Lung (tissue), 12 donors: ENCODE data around the gene WNK1. TPM values are rescaled to one million over a fixed set of nuclear protein-coding genes. Genes with fewer than 3 reads are reported as not detected.

Source experiments
- ATAC-seq: fragments of 200-7000 bp; cut with Tn5 transposase; one replicate; pipeline ENCODE4 v1.9.1; 2020; ENCODE audit warnings: moderate number of reproducible peaks; ENCODE audit not compliant: insufficient read depth, low FRiP score
- DNase-seq, 3 donors: peaks; one replicate each; pipeline ENCODE4 v3.0.0-alpha.2; 2013 to 2017
- H3K27ac ChIP-seq, 2 donors: one replicate each; pipeline ENCODE4 v1.5.1; 2013; ENCODE audit warnings: mild to moderate bottlenecking in 2 of 2, moderate library complexity in 2 of 2, control low read depth in 1 of 2, inconsistent platforms in 1 of 2, low read depth in 1 of 2, low read length in 1 of 2
- H3K27me3 ChIP-seq, 3 donors: one replicate each; pipeline ENCODE4 v1.5.1; 2013; ENCODE audit warnings: low read length in 2 of 3; ENCODE audit not compliant: control insufficient read depth in 3 of 3, insufficient read depth in 3 of 3
- H3K36me3 ChIP-seq, 4 donors: one replicate each; pipeline ENCODE4 v1.5.1; 2013; ENCODE audit warnings: low read length in 4 of 4, mild to moderate bottlenecking in 1 of 4, moderate library complexity in 1 of 4; ENCODE audit not compliant: control insufficient read depth in 4 of 4, insufficient read depth in 4 of 4
- H3K4me1 ChIP-seq, 5 donors: one replicate each; pipeline ENCODE4 v1.5.1; 2013; ENCODE audit warnings: low read length in 5 of 5, mild to moderate bottlenecking in 2 of 5, moderate library complexity in 1 of 5; ENCODE audit not compliant: control insufficient read depth in 5 of 5, insufficient read depth in 5 of 5
- H3K4me3 ChIP-seq: one replicate; pipeline ENCODE4 v1.5.1; 2013; ENCODE audit warnings: mild to moderate bottlenecking, control low read depth, moderate library complexity
- H3K9ac ChIP-seq, 2 donors: one replicate each; pipeline ENCODE4 v1.5.1; 2013; ENCODE audit warnings: low read length in 2 of 2, control low read depth in 1 of 2; ENCODE audit not compliant: insufficient read depth in 1 of 2
- H3K9me3 ChIP-seq, 4 donors: one replicate each; pipeline ENCODE4 v1.5.1; 2013; ENCODE audit warnings: low read length in 3 of 4, mild to moderate bottlenecking in 1 of 4, moderate library complexity in 1 of 4; ENCODE audit not compliant: control insufficient read depth in 4 of 4, insufficient read depth in 3 of 4
- WGBS, 2 donors: extraction: QIAGEN DNeasy Blood & Tissue Kit; methylation state at CpG; one replicate each; pipeline ENCODE4 v1.1.7; 2013; 5-methylcytosine and 5-hydroxymethylcytosine counted together
- polyA plus RNA-seq, 2 donors: library from polyadenylated mRNA; stranded (reverse); fragments of 200-250 nt; gene quantifications; one replicate each; pipeline ENCODE4 v1.2.1, GENCODE V29; 2013
- total RNA-seq, 2 donors: library from RNA; depleted of rRNA in 1 of 2; stranded (reverse); fragments of >200 nt in 1 of 2; gene quantifications; one replicate each; pipeline ENCODE4 v1.2.1, GENCODE V29; 2014 to 2021
- TF ChIP-seq, protein P1 (sequence below): IDR thresholded peaks from 2 replicates; pipeline ENCODE4 v1.5.1; 2012; ENCODE audit warnings: mild to moderate bottlenecking; ENCODE audit errors: control extremely low read depth, extremely low read depth
- donor health status: control.
- donor health status: control.
- donor health status: Bipolar disorder and iron deficiency.
- donor health status: healthy.
- donor health status: DM: yes; HTN: yes; CAD: no.

WNK1 gene
- total and polyA plus RNA-seq, 4 donors = 23.1 to 269 (median 128) TPM

DNA sequence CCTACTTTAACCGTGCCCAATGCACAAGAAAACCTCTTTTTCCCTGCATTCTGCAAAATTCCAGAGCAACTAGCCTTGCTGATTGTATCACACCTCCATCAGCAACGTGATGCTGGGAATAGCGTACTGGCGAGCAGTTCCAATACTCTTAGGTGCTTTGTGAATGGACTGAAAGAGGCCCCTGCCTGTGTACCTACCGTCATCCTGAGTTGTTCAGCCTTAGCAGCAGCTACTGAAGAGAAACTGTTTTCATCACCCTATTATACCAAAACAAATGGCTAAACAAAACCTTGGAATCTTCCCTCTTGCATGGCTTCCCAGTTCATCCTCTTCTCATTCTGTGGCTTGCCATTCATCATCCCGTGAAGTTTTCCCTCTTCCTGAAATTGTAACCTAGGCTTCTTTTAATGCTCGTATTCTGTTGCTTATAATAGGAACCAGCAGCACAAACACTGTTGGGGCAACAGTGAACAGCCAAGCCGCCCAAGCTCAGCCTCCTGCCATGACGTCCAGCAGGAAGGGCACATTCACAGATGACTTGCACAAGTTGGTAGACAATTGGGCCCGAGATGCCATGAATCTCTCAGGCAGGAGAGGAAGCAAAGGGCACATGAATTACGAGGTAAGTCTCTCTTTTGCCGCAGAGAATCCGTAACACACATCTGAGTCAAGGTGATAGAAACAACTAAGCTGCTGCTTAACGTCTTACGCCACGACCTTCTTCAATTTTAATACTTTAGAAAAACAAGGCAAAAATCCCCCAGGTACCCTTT lies 155.2 kb downstream of the WNK1 start:
- no peak overlapping the region for H3K4me3 ChIP-seq
- WGBS, 2 donors = 64 to 73% methylated on average over 16 of the region's 16 CpGs
- no peaks in the 10 kb centered on the region for H3K27me3 ChIP-seq
- no peak for DNase-seq
- no peak overlapping the region for H3K9ac ChIP-seq
- no peaks in the 10 kb centered on the region for H3K9me3 ChIP-seq
- no peak overlapping the region for H3K27ac ChIP-seq
- H3K36me3 ChIP-seq = peaks cover 25 to 52% (median 43%) of the 10 kb centered on the region in 4 donors
- no peak for ATAC-seq
- TF ChIP-seq, protein P1, sequence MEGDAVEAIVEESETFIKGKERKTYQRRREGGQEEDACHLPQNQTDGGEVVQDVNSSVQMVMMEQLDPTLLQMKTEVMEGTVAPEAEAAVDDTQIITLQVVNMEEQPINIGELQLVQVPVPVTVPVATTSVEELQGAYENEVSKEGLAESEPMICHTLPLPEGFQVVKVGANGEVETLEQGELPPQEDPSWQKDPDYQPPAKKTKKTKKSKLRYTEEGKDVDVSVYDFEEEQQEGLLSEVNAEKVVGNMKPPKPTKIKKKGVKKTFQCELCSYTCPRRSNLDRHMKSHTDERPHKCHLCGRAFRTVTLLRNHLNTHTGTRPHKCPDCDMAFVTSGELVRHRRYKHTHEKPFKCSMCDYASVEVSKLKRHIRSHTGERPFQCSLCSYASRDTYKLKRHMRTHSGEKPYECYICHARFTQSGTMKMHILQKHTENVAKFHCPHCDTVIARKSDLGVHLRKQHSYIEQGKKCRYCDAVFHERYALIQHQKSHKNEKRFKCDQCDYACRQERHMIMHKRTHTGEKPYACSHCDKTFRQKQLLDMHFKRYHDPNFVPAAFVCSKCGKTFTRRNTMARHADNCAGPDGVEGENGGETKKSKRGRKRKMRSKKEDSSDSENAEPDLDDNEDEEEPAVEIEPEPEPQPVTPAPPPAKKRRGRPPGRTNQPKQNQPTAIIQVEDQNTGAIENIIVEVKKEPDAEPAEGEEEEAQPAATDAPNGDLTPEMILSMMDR = no peak
- H3K4me1 ChIP-seq = peaks cover 0 to 12% (median 3%) of the 10 kb centered on the region in 5 donors

DNA sequence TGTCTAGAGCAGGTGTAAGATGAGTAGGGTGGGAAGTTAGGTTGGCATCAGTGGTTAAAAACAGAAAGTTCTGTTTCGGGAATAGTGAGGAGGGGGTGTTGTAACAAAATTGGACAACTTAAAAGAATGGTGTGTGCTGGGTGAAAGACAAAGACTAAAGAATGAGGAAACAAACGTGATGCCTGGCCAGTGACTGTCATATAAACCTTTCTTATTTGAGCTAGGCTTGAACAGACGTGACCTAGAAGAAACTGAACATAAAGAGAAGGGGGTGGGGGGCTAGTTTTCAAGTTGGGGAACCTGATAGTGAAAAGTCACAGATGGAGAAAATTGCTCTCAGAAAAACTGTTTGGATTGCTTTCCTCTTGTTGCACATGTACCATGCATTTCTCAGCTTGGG lies 157.5 kb downstream of the WNK1 start:
- DNase-seq = no peak
- Histone ChIP-seq H3K27ac (no peak overlapping the region), H3K36me3 (peaks cover 30 to 61% (median 44%) of the 10 kb centered on the region in 4 donors), H3K4me3 (no peak overlapping the region), H3K27me3 (no peaks in the 10 kb centered on the region), H3K4me1 (peaks cover 0 to 12% (median 0%) of the 10 kb centered on the region in 5 donors), H3K9me3 (no peaks in the 10 kb centered on the region), H3K9ac (no peak overlapping the region)
- WGBS, 2 donors = 62 to 70% methylated on average over 3 of the region's 3 CpGs
- no peak for ATAC-seq
- TF ChIP-seq, protein P1 = no peak

DNA sequence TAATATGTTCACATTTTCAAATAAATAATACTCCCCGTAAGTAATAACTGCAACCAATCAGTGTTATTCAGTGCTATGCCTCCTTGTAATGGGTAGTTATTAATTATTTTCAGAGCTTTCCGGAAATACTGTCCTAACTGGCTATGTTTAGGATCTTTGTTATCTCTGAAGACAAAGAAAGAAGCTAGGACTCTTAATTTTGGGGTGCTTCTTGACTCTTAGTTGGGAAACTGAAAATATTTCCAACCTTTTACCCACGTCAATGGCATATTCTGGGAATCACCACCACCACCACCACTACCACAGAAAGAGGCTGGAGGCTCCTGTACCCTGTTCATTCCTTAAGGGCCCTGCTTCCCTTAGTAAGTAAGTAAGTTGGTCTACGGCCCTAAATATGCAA lies 158.0 kb downstream of the WNK1 start:
- Histone ChIP-seq H3K4me3 (no peak overlapping the region), H3K36me3 (peaks cover 32 to 57% (median 46%) of the 10 kb centered on the region in 4 donors), H3K9me3 (no peaks in the 10 kb centered on the region), H3K27ac (no peak overlapping the region), H3K27me3 (no peaks in the 10 kb centered on the region), H3K9ac (no peak overlapping the region), H3K4me1 (peaks cover 0 to 12% (median 0%) of the 10 kb centered on the region in 5 donors)
- ATAC-seq = no peak
- 67 to 71% methylated on average over 4 of the region's 4 CpGs for WGBS, 2 donors
- TF ChIP-seq, protein P1 = no peak
- no peak for DNase-seq
